IPS DF 6.9 (cell line): ENCODE results near the gene HOOK1.
A peak's percentile ranks its signal among the peaks of the same experiment; 100 is the strongest.

ENCODE experiments used
- DNase-seq: peaks from one replicate; pipeline ENCODE4 v3.0.0-alpha.2; 2013; ENCODE audit warnings: low read depth, low spot score
- H3K27ac ChIP-seq: one replicate; pipeline ENCODE4 v1.5.1; 2013; ENCODE audit warnings: low read length, control low read depth
- H3K27me3 ChIP-seq: 2 replicates; pipeline ENCODE4 v1.6.1; 2013; ENCODE audit warnings: mild to moderate bottlenecking, low read length; ENCODE audit not compliant: control insufficient read depth, insufficient read depth
- H3K36me3 ChIP-seq: 2 replicates; pipeline ENCODE4 v1.6.1; 2013; ENCODE audit warnings: low read length; ENCODE audit not compliant: control insufficient read depth, insufficient read depth
- H3K4me1 ChIP-seq: 2 replicates; pipeline ENCODE4 v1.6.1; 2013; ENCODE audit warnings: low read length; ENCODE audit not compliant: control insufficient read depth, insufficient read depth
- H3K4me3 ChIP-seq: 2 replicates; pipeline ENCODE4 v1.5.1; 2013; ENCODE audit warnings: mild to moderate bottlenecking, low read length
- H3K9me3 ChIP-seq: 2 replicates; pipeline ENCODE4 v1.6.1; 2013; ENCODE audit warnings: low read length, inconsistent platforms; ENCODE audit not compliant: control insufficient read depth, insufficient read depth
- WGBS: extraction: QIAGEN DNeasy Blood & Tissue Kit; methylation state at CpG from one replicate; pipeline ENCODE4 v1.1.7; 2013; ENCODE audit warnings: mixed read lengths, missing lambda C conversion rate; ENCODE audit not compliant: insufficient read length, insufficient coverage; 5-methylcytosine and 5-hydroxymethylcytosine counted together

HOOK1 gene

GRCh38 chr1:59779949-59780348, 34.8 kb upstream of the HOOK1 start:
- H3K9me3 ChIP-seq: no peaks in the 10 kb centered on the region
- no peaks in the 10 kb centered on the region for H3K36me3 ChIP-seq
- no CpG with 5 or more reads among the region's 2 CpGs for WGBS
- H3K27me3 ChIP-seq: no peaks in the 10 kb centered on the region
- no peaks in the 10 kb centered on the region for H3K4me1 ChIP-seq
- no peak overlapping the region for H3K4me3 ChIP-seq
- no peak for DNase-seq
- H3K27ac ChIP-seq: no peak overlapping the region

- Histone ChIP-seq H3K36me3 (no peaks in the 10 kb centered on the region), H3K4me3 (no peak overlapping the region), H3K4me1 (no peaks in the 10 kb centered on the region), H3K9me3 (no peaks in the 10 kb centered on the region), H3K27ac (no peak overlapping the region), H3K27me3 (no peaks in the 10 kb centered on the region)
- DNase-seq: no peak
These were observed 25.9 kb upstream of the HOOK1 start for GRCh38 chr1:59788825-59789224.

- Histone ChIP-seq H3K27me3 (no peaks in the 10 kb centered on the region), H3K4me3 (no peak overlapping the region), H3K9me3 (no peaks in the 10 kb centered on the region), H3K27ac (no peak overlapping the region), H3K36me3 (no peaks in the 10 kb centered on the region), H3K4me1 (no peaks in the 10 kb centered on the region)
- DNase-seq: no peak
These were observed 16.1 kb upstream of the HOOK1 start for GRCh38 chr1:59798600-59798999.

- H3K27me3 ChIP-seq: no peaks in the 10 kb centered on the region
- no CpG with 5 or more reads among the region's 1 CpG for WGBS
These were observed 11.2 kb upstream of the HOOK1 start for GRCh38 chr1:59803458-59804038.

GRCh38 chr1:59804301-59804700, 10.4 kb upstream of the HOOK1 start:
- Histone ChIP-seq H3K36me3 (no peaks in the 10 kb centered on the region), H3K4me1 (no peaks in the 10 kb centered on the region), H3K27me3 (no peaks in the 10 kb centered on the region), H3K27ac (no peak overlapping the region), H3K4me3 (no peak overlapping the region), H3K9me3 (no peaks in the 10 kb centered on the region)
- no peak for DNase-seq

More at GRCh38 chr1:59803458-59804038, 11.2 kb upstream of the HOOK1 start:
- no peak overlapping the region for H3K27ac ChIP-seq
- no peaks in the 10 kb centered on the region for H3K9me3 ChIP-seq
- H3K4me1 ChIP-seq: no peaks in the 10 kb centered on the region
- DNase-seq: no peak
- no peaks in the 10 kb centered on the region for H3K36me3 ChIP-seq
- no peak overlapping the region for H3K4me3 ChIP-seq

GRCh38 chr1:59805554-59805953, 9.2 kb upstream of the HOOK1 start:
- no peak for DNase-seq
- no peaks in the 10 kb centered on the region for H3K36me3 ChIP-seq
- H3K27ac ChIP-seq: no peak overlapping the region
- H3K9me3 ChIP-seq: no peaks in the 10 kb centered on the region
- H3K4me3 ChIP-seq: no peak overlapping the region
- no peaks in the 10 kb centered on the region for H3K27me3 ChIP-seq
- H3K4me1 ChIP-seq: no peaks in the 10 kb centered on the region

- H3K9me3 ChIP-seq: no peaks in the 10 kb centered on the region
- no CpG with 5 or more reads among the region's 50 CpGs for WGBS
- H3K4me3 ChIP-seq: peak overlapping the region; percentile 75; the same call in 1 of the 2 replicates
- H3K4me1 ChIP-seq: no peaks in the 10 kb centered on the region
- H3K36me3 ChIP-seq: no peaks in the 10 kb centered on the region
- H3K27me3 ChIP-seq: no peaks in the 10 kb centered on the region
- DNase-seq: peak; percentile 94
- no peak overlapping the region for H3K27ac ChIP-seq
These were observed 409 bp upstream of the HOOK1 start for GRCh38 chr1:59814180-59814900.

GRCh38 chr1:59815892-59816291, 1.1 kb downstream of the HOOK1 start:
- Histone ChIP-seq H3K36me3 (no peaks in the 10 kb centered on the region), H3K9me3 (no peaks in the 10 kb centered on the region), H3K4me1 (no peaks in the 10 kb centered on the region), H3K27ac (no peak overlapping the region), H3K27me3 (no peaks in the 10 kb centered on the region), H3K4me3 (peak overlapping the region; percentile 75; the same call in 1 of the 2 replicates)
- no CpG with 5 or more reads among the region's 3 CpGs for WGBS
- DNase-seq: no peak

GRCh38 chr1:59816318-59816878, 1.6 kb downstream of the HOOK1 start:
- no CpG with 5 or more reads among the region's 5 CpGs for WGBS
- Histone ChIP-seq H3K9me3 (no peaks in the 10 kb centered on the region), H3K4me1 (no peaks in the 10 kb centered on the region), H3K4me3 (no peak overlapping the region), H3K36me3 (no peaks in the 10 kb centered on the region), H3K27me3 (no peaks in the 10 kb centered on the region), H3K27ac (no peak overlapping the region)
- DNase-seq: no peak

- Histone ChIP-seq H3K9me3 (no peaks in the 10 kb centered on the region), H3K36me3 (no peaks in the 10 kb centered on the region), H3K27me3 (no peaks in the 10 kb centered on the region), H3K4me3 (no peak overlapping the region), H3K4me1 (no peaks in the 10 kb centered on the region), H3K27ac (no peak overlapping the region)
- no peak for DNase-seq
These were observed 5.1 kb downstream of the HOOK1 start for GRCh38 chr1:59819566-59820438.
